ENCODE data around the gene TMEM259. TPM values are rescaled to one million over a fixed set of nuclear protein-coding genes. Genes with fewer than 3 reads are reported as not detected.

TMEM259 gene
- polyA plus RNA-seq (ENCODE audit: insufficient read length in 3 of 3) = 100 to 1,000 TPM in 2 of 3 donors, 10 to 100 TPM in 1; 92.3 to 145 (median 126) TPM
- long read RNA-seq, donor 1, transcript TMEM259-208 (1 exons, 1,637 nt) = major isoform, 14 of 52 reads
- long read RNA-seq, donor 1, transcript TMEM259-202 (11 exons, 2,748 nt) = minor isoform, 7 of 52 reads
- long read RNA-seq, donor 1, partial matches to known transcripts = 30 of 52 reads
- long read RNA-seq, donor 1, other reads (novel, unspliced or antisense) = 0 of 52 reads
- long read RNA-seq, donor 2, transcript TMEM259-208 (1 exons, 1,637 nt) = major isoform, 20 of 44 reads
- long read RNA-seq, donor 2, partial matches to known transcripts = 21 of 44 reads
- long read RNA-seq, donor 2, other reads (novel, unspliced or antisense) = 0 of 44 reads
- long read RNA-seq, donor 3, transcript TMEM259-208 (1 exons, 1,637 nt) = major isoform, 26 of 74 reads
- long read RNA-seq, donor 3, transcript TMEM259-202 (11 exons, 2,748 nt) = minor isoform, 15 of 74 reads
- long read RNA-seq, donor 3, partial matches to known transcripts = 20 of 74 reads
- long read RNA-seq, donor 3, other reads (novel, unspliced or antisense) = 13 of 74 reads
- long read RNA-seq, donor 4, transcript TMEM259-208 (1 exons, 1,637 nt) = major isoform, 18 of 48 reads
- long read RNA-seq, donor 4, transcript TMEM259-202 (11 exons, 2,748 nt) = minor isoform, 7 of 48 reads
- long read RNA-seq, donor 4, partial matches to known transcripts = 15 of 48 reads
- long read RNA-seq, donor 4, other reads (novel, unspliced or antisense) = 8 of 48 reads
- long read RNA-seq, donor 5 = 0 reads
- long read RNA-seq, donor 6, transcript TMEM259-208 (1 exons, 1,637 nt) = major isoform, 20 of 64 reads
- long read RNA-seq, donor 6, transcript TMEM259-202 (11 exons, 2,748 nt) = minor isoform, 8 of 64 reads
- long read RNA-seq, donor 6, partial matches to known transcripts = 36 of 64 reads
- long read RNA-seq, donor 6, other reads (novel, unspliced or antisense) = 0 of 64 reads
- long read RNA-seq, donor 7, transcript TMEM259-208 (1 exons, 1,637 nt) = minor isoform, 5 of 34 reads
- long read RNA-seq, donor 7, transcript TMEM259-202 (11 exons, 2,748 nt) = major isoform, 9 of 34 reads
- long read RNA-seq, donor 7, partial matches to known transcripts = 19 of 34 reads
- long read RNA-seq, donor 7, other reads (novel, unspliced or antisense) = 0 of 34 reads
- long read RNA-seq, donor 8 = 0 reads
- long read RNA-seq, donor 9, transcript TMEM259-208 (1 exons, 1,637 nt) = major isoform, 12 of 28 reads
- long read RNA-seq, donor 9, transcript TMEM259-202 (11 exons, 2,748 nt) = minor isoform, 10 of 28 reads
- long read RNA-seq, donor 9, partial matches to known transcripts = 6 of 28 reads
- long read RNA-seq, donor 9, other reads (novel, unspliced or antisense) = 0 of 28 reads
- long read RNA-seq, donor 10, transcript TMEM259-208 (1 exons, 1,637 nt) = major isoform, 11 of 47 reads
- long read RNA-seq, donor 10, transcript TMEM259-202 (11 exons, 2,748 nt) = minor isoform, 10 of 47 reads
- long read RNA-seq, donor 10, partial matches to known transcripts = 26 of 47 reads
- long read RNA-seq, donor 10, other reads (novel, unspliced or antisense) = 0 of 47 reads
- long read RNA-seq, donor 11, transcript TMEM259-208 (1 exons, 1,637 nt) = major isoform, 15 of 41 reads
- long read RNA-seq, donor 11, transcript TMEM259-202 (11 exons, 2,748 nt) = minor isoform, 10 of 41 reads
- long read RNA-seq, donor 11, partial matches to known transcripts = 11 of 41 reads
- long read RNA-seq, donor 11, other reads (novel, unspliced or antisense) = 5 of 41 reads
- long read RNA-seq, donor 12, transcript TMEM259-208 (1 exons, 1,637 nt) = major isoform, 8 of 12 reads
- long read RNA-seq, donor 12, partial matches to known transcripts = 0 of 12 reads
- long read RNA-seq, donor 12, other reads (novel, unspliced or antisense) = 0 of 12 reads
- long read RNA-seq, donor 13 = 0 reads
- long read RNA-seq, donor 14, transcript TMEM259-208 (1 exons, 1,637 nt) = minor isoform, 9 of 76 reads
- long read RNA-seq, donor 14, transcript TMEM259-202 (11 exons, 2,748 nt) = major isoform, 15 of 76 reads
- long read RNA-seq, donor 14, partial matches to known transcripts = 14 of 76 reads
- long read RNA-seq, donor 14, other reads (novel, unspliced or antisense) = 38 of 76 reads
- long read RNA-seq, donor 15, transcript TMEM259-202 (11 exons, 2,748 nt) = minor isoform, 6 of 25 reads
- long read RNA-seq, donor 15, transcript TMEM259-208 (1 exons, 1,637 nt) = major isoform, 10 of 25 reads
- long read RNA-seq, donor 15, partial matches to known transcripts = 9 of 25 reads
- long read RNA-seq, donor 15, other reads (novel, unspliced or antisense) = 0 of 25 reads
- long read RNA-seq, donor 16, transcript TMEM259-202 (11 exons, 2,748 nt) = major isoform, 26 of 139 reads
- long read RNA-seq, donor 16, transcript TMEM259-208 (1 exons, 1,637 nt) = minor isoform, 15 of 139 reads
- long read RNA-seq, donor 16, partial matches to known transcripts = 49 of 139 reads
- long read RNA-seq, donor 16, other reads (novel, unspliced or antisense) = 47 of 139 reads

DNA sequence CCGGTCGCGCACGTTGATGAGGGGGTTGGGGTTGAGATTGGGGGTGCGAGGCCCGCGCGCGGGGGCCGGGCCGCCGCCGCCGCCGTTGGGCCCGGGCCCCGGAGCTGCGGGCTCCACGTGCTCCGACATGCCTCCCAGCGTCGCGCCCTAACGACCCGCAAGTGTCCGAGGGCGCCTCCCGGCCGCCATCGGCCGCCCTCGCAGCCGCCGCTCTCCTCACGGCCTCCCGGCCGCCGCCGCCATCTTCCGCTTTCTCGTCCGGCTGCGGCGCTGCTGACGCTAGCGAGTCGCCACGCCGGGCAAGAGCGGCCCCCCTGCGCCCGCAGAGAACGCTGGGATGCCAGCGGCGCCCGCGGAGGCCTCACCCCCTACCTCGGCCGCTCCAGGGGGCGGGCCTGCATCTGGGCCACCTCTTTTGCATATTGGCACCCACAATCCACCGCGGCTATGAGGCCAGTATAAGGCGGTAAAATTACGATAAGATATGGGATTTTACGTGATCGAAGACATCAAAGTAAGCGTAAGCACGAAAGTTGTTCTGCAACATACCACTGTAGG is at the start of gene TMEM259:
TMEM259 (minus strand) TSS at position 256 of the 558 bp plus-strand sequence; CDS start at position 129, 127 bp downstream.
- peak; percentile 86 to 97 (median 96) for DNase-seq (ENCODE audit: extremely low read depth in 1 of 11, low read depth in 9 of 11, low spot score in 4 of 11)

DNA sequence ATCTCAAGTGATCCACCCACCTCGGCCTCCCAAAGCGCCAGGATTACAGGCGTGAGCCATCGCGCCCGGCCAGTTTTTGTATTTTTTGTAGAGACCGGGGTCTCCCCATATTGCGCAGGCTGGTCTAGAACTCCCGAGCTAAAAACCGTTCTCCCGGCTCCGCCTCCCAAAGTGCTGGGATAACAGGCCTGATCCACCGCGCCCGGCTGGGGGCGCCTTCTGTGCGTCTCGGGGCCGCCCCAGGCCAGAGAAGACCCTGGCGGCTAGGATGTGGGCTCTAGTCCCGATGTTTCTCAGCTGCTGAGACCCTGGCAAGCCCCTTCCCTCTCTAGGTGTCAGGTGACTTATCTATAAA is 49.6 kb upstream of the TMEM259 start:
- DNase-seq (ENCODE audit: extremely low read depth in 1 of 11, low read depth in 9 of 11, low spot score in 4 of 11) = no peak

- DNase-seq (ENCODE audit: extremely low read depth in 1 of 11, low read depth in 9 of 11, low spot score in 4 of 11) = no peak
Measured at GRCh38 chr19:1069009-1069779, 48.3 kb upstream of the TMEM259 start.

DNA sequence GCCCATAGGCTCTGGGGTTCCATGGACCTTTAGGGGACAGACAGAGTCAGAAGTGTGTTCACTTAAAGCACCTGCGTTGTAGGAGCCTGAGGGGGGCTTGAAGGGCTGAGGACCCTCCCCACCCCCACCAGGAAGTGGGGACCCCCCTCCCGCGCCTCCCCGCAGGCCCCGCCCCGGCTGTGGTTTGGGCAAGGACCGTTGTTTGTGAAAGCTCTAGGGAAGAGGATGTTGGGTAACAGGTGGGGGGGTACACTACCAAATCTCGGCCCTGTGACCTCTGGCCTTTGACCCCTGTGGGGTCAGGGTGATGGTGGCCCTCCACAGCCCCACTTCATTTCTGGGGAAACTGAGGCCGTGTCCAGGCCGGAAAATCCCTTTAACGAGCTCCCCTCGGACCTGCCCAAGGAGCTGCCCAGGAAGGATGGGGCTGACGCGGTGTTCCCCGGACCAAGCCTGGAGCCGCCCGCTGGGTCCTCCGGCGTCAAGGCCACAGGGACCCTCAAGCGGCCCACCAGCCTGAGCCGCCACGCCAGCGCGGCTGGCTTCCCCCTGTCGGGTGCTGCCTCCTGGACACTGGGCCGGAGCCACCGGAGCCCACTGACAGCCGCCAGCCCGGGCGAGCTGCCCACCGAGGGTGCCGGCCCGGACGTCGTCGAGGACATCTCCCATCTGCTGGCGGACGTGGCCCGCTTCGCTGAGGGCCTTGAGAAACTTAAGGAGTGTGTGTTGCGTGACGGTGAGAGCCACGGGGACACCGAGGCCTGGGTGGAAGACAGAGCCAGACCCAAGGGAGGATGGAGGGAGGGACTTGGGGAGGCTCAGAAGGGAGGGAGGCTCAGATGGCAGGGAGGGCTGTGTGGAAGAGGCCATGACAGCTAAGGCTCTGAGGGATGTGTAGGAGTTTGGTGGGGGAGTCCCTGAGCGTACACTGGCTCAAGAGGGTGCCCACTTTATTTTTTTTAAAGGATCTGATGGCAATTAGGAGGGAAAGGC is 47.4 kb upstream of the TMEM259 start:
- no peak for DNase-seq (ENCODE audit: extremely low read depth in 1 of 11, low read depth in 9 of 11, low spot score in 4 of 11)

DNA sequence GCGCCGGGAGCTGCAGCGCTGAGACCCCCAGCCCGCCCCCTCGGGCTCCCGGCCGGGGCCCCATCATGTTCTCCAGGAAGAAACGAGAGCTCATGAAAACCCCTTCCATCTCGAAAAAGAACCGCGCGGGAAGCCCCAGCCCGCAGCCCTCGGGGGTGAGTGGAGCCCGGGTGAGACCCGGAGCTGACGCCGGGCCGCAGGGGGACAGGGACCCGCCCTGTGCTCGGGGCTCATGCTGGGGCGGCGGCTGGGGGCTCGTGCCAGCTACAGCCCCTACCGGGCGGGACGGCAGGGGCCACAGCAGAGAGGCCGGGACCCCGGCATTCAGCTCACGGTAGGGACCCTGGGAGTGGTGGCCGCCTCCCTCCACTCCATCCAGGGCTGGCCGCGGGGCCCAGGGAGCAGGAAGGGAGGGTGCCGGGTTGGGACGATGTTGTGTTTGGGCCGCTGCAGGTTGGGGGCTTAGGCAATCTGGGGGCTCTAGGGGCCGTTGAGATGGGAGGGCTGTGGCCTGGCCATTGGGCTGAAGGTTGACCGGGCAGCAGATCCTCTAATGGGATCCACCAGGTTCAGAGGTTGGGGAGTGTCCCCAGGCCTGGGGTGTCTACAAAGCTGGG is 46.5 kb upstream of the TMEM259 start:
- no peak for DNase-seq (ENCODE audit: extremely low read depth in 1 of 11, low read depth in 9 of 11, low spot score in 4 of 11)

DNA sequence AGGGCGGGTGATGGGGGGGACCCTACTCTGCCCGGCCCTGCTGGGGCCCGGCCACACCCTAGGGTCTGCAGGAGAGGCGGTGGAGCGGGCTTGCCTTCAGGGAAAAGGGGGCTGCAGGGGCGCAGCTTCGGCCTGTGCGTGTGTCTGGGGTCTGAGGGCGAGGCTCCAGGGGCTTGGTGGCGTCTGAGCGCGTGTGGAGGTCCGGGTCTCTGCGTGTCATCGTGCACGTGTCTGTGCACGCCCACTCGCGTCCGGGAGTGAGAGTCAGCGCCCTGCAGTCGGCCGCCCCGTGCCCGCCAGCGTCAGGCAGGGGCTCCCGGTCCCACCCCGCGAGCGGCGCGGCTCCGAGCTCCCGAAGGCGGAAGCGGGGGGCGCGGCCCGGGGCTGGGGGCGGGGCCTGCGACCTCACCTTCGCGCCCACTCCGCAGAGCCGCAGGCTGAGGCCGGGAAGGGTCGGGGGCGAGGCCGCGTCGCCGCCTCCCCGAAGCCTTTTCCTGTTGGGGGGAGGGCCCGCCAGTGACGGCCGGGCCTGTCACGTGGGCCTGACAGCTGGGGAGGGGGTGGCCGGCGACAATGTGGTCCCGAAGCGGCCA is 45.9 kb upstream of the TMEM259 start, which contains the start of gene ARHGAP45:
ARHGAP45 (plus strand) TSS at position 420 of the 593 bp plus-strand sequence. CDS start 239 bp downstream, outside the sequence.
- DNase-seq (ENCODE audit: extremely low read depth in 1 of 11, low read depth in 9 of 11, low spot score in 4 of 11) = no peak

- no peak for DNase-seq (ENCODE audit: extremely low read depth in 1 of 11, low read depth in 9 of 11, low spot score in 4 of 11)
Measured at GRCh38 chr19:1066251-1066747, 45.4 kb upstream of the TMEM259 start.

GRCh38 chr19:1065606-1066109 is 44.7 kb upstream of the TMEM259 start:
- no peak for DNase-seq (ENCODE audit: extremely low read depth in 1 of 11, low read depth in 9 of 11, low spot score in 4 of 11)

- peak in 2 of 11 donors; percentile 49 to 59 for DNase-seq (ENCODE audit: extremely low read depth in 1 of 11, low read depth in 9 of 11, low spot score in 4 of 11)
Measured at GRCh38 chr19:1064661-1065605, 44.0 kb upstream of the TMEM259 start.

- no peak for DNase-seq (ENCODE audit: extremely low read depth in 1 of 11, low read depth in 9 of 11, low spot score in 4 of 11)
Measured at GRCh38 chr19:1063909-1064660, 43.2 kb upstream of the TMEM259 start.
